ENCODE data around the gene SLC24A2. TPM values are rescaled to one million over a fixed set of nuclear protein-coding genes. Genes with fewer than 3 reads are reported as not detected.

SLC24A2 gene
- total RNA-seq, 2 donors from 2014 or later, result not detected

GRCh38 chr9:19788152-19788551, 685 bp downstream of the SLC24A2 start:
- TF ChIP-seq, protein P1, sequence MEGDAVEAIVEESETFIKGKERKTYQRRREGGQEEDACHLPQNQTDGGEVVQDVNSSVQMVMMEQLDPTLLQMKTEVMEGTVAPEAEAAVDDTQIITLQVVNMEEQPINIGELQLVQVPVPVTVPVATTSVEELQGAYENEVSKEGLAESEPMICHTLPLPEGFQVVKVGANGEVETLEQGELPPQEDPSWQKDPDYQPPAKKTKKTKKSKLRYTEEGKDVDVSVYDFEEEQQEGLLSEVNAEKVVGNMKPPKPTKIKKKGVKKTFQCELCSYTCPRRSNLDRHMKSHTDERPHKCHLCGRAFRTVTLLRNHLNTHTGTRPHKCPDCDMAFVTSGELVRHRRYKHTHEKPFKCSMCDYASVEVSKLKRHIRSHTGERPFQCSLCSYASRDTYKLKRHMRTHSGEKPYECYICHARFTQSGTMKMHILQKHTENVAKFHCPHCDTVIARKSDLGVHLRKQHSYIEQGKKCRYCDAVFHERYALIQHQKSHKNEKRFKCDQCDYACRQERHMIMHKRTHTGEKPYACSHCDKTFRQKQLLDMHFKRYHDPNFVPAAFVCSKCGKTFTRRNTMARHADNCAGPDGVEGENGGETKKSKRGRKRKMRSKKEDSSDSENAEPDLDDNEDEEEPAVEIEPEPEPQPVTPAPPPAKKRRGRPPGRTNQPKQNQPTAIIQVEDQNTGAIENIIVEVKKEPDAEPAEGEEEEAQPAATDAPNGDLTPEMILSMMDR (IDR thresholded peaks at IDR 0.05), result no peak
- Histone ChIP-seq H3K27me3 (replicated peaks; ENCODE audit: insufficient read depth) (no peaks in the 10 kb centered on the region), H3K36me3 (no peaks in the 10 kb centered on the region), H3K4me1 (ENCODE audit: control insufficient read depth in 1 of 2, low read depth in 2 of 2) (no peaks in the 10 kb centered on the region), H3K27ac (no peak overlapping the region), H3K9me3 (no peaks in the 10 kb centered on the region), H3K4me3 (no peak overlapping the region)
- DNase-seq (ENCODE audit: low spot score), result no peak
- ATAC-seq (ENCODE audit: insufficient number of reproducible peaks, low FRiP score, low read depth), result no peak

DNA sequence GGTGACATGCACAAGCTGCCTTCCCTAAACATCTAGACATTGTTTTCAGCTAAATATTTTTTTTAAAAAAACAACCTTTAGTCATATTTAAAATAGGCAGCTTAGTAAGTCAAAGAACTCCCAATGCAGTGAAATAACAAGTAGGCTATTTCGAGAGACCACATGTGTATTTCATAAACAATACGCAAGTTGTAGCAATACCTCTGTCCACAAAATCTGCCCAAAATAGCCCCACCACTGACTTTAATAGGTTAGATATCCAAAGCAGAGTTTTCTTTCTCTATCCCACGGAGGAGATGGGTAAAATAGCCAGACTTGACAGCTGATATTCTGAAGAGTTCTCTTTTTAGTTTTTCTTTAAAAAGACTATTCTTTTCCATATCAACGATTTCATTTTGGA, 1.2 kb downstream of the SLC24A2 start:
- no peak for DNase-seq (ENCODE audit: low spot score)
- Histone ChIP-seq H3K27ac (no peak overlapping the region), H3K4me3 (no peak overlapping the region), H3K36me3 (no peaks in the 10 kb centered on the region), H3K27me3 (replicated peaks; ENCODE audit: insufficient read depth) (no peaks in the 10 kb centered on the region), H3K4me1 (ENCODE audit: control insufficient read depth in 1 of 2, low read depth in 2 of 2) (no peaks in the 10 kb centered on the region), H3K9me3 (no peaks in the 10 kb centered on the region)
- TF ChIP-seq, protein P1 (IDR thresholded peaks at IDR 0.05), result no peak
- ATAC-seq (ENCODE audit: insufficient number of reproducible peaks, low FRiP score, low read depth), result no peak

- no peak for DNase-seq (ENCODE audit: low spot score)
- TF ChIP-seq, protein P1 (IDR thresholded peaks at IDR 0.05), result no peak
These were observed 3.6 kb downstream of the SLC24A2 start for GRCh38 chr9:19785230-19785629.

GRCh38 chr9:19784136-19784535, 4.7 kb downstream of the SLC24A2 start:
- Histone ChIP-seq H3K4me3 (no peak overlapping the region), H3K27me3 (replicated peaks; ENCODE audit: insufficient read depth) (no peaks in the 10 kb centered on the region), H3K36me3 (no peaks in the 10 kb centered on the region), H3K4me1 (ENCODE audit: control insufficient read depth in 1 of 2, low read depth in 2 of 2) (no peaks in the 10 kb centered on the region), H3K27ac (no peak overlapping the region), H3K9me3 (no peaks in the 10 kb centered on the region)
- no peak for ATAC-seq (ENCODE audit: insufficient number of reproducible peaks, low FRiP score, low read depth)
- DNase-seq (ENCODE audit: low spot score), result no peak
- TF ChIP-seq, protein P1 (IDR thresholded peaks at IDR 0.05), result no peak

More at GRCh38 chr9:19785230-19785629, 3.6 kb downstream of the SLC24A2 start:
- H3K27me3 ChIP-seq (replicated peaks; ENCODE audit: insufficient read depth), result no peaks in the 10 kb centered on the region
- H3K9me3 ChIP-seq, result no peaks in the 10 kb centered on the region
- ATAC-seq (ENCODE audit: insufficient number of reproducible peaks, low FRiP score, low read depth), result no peak
- no peak overlapping the region for H3K27ac ChIP-seq
- H3K4me1 ChIP-seq (ENCODE audit: control insufficient read depth in 1 of 2, low read depth in 2 of 2), result no peaks in the 10 kb centered on the region
- no peak overlapping the region for H3K4me3 ChIP-seq
- no peaks in the 10 kb centered on the region for H3K36me3 ChIP-seq

- H3K27ac ChIP-seq, result no peak overlapping the region
- no peaks in the 10 kb centered on the region for H3K9me3 ChIP-seq
- H3K4me3 ChIP-seq, result no peak overlapping the region
- no peak for ATAC-seq (ENCODE audit: insufficient number of reproducible peaks, low FRiP score, low read depth)
- TF ChIP-seq, protein P1 (IDR thresholded peaks at IDR 0.05), result no peak
- no peaks in the 10 kb centered on the region for H3K4me1 ChIP-seq (ENCODE audit: control insufficient read depth in 1 of 2, low read depth in 2 of 2)
- H3K27me3 ChIP-seq (replicated peaks; ENCODE audit: insufficient read depth), result no peaks in the 10 kb centered on the region
- no peak for DNase-seq (ENCODE audit: low spot score)
- H3K36me3 ChIP-seq, result no peaks in the 10 kb centered on the region
These were observed 5.3 kb downstream of the SLC24A2 start for GRCh38 chr9:19783500-19783899.
